Measurements from ENCODE around the gene HMCN2.

The HMCN2 gene

GRCh38 chr9:130424595-130425454 is 159.3 kb downstream of the HMCN2 start:
- peaks cover 18% of the 10 kb centered on the region for H3K4me1 ChIP-seq (ENCODE audit: insufficient read depth, low read length)
- no peak overlapping the region for H3K9ac ChIP-seq (ENCODE audit: low read depth, low read length)
- no peaks in the 10 kb centered on the region; the same call in 1 of the 2 replicates for H3K36me3 ChIP-seq (ENCODE audit: insufficient read depth, low read length)
- H3K9me3 ChIP-seq (ENCODE audit: control insufficient read depth, insufficient read depth, low read length): no peaks in the 10 kb centered on the region

GRCh38 chr9:130425741-130426466 is 160.3 kb downstream of the HMCN2 start:
- Histone ChIP-seq H3K4me1 (ENCODE audit: insufficient read depth, low read length) (peaks cover 16% of the 10 kb centered on the region), H3K36me3 (ENCODE audit: insufficient read depth, low read length) (no peaks in the 10 kb centered on the region; the same call in 1 of the 2 replicates), H3K9ac (ENCODE audit: low read depth, low read length) (no peak overlapping the region), H3K9me3 (ENCODE audit: control insufficient read depth, insufficient read depth, low read length) (no peaks in the 10 kb centered on the region; the same call in 1 of the 2 replicates)

GRCh38 chr9:130426467-130426773 is 160.9 kb downstream of the HMCN2 start:
- Histone ChIP-seq H3K36me3 (ENCODE audit: insufficient read depth, low read length) (no peaks in the 10 kb centered on the region; the same call in 1 of the 2 replicates), H3K9me3 (ENCODE audit: control insufficient read depth, insufficient read depth, low read length) (no peaks in the 10 kb centered on the region; the same call in 1 of the 2 replicates), H3K9ac (ENCODE audit: low read depth, low read length) (no peak overlapping the region), H3K4me1 (ENCODE audit: insufficient read depth, low read length) (peaks cover 11% of the 10 kb centered on the region; the same call in 1 of the 2 replicates)

GRCh38 chr9:130426883-130427282 is 161.3 kb downstream of the HMCN2 start:
- no peaks in the 10 kb centered on the region; the same call in 1 of the 2 replicates for H3K9me3 ChIP-seq (ENCODE audit: control insufficient read depth, insufficient read depth, low read length)
- H3K36me3 ChIP-seq (ENCODE audit: insufficient read depth, low read length): no peaks in the 10 kb centered on the region; the same call in 1 of the 2 replicates
- H3K9ac ChIP-seq (ENCODE audit: low read depth, low read length): no peak overlapping the region
- H3K4me1 ChIP-seq (ENCODE audit: insufficient read depth, low read length): peaks cover 8% of the 10 kb centered on the region; the same call in 1 of the 2 replicates

GRCh38 chr9:130427326-130427725 is 161.8 kb downstream of the HMCN2 start:
- Histone ChIP-seq H3K4me1 (ENCODE audit: insufficient read depth, low read length) (peaks cover 8% of the 10 kb centered on the region; the same call in 1 of the 2 replicates), H3K9me3 (ENCODE audit: control insufficient read depth, insufficient read depth, low read length) (no peaks in the 10 kb centered on the region; the same call in 1 of the 2 replicates), H3K36me3 (ENCODE audit: insufficient read depth, low read length) (no peaks in the 10 kb centered on the region; the same call in 1 of the 2 replicates), H3K9ac (ENCODE audit: low read depth, low read length) (no peak overlapping the region)

- no peak overlapping the region for H3K9ac ChIP-seq (ENCODE audit: low read depth, low read length)
- H3K36me3 ChIP-seq (ENCODE audit: insufficient read depth, low read length): no peaks in the 10 kb centered on the region; the same call in 1 of the 2 replicates
- H3K9me3 ChIP-seq (ENCODE audit: control insufficient read depth, insufficient read depth, low read length): no peaks in the 10 kb centered on the region; the same call in 1 of the 2 replicates
- H3K4me1 ChIP-seq (ENCODE audit: insufficient read depth, low read length): peaks cover 8% of the 10 kb centered on the region; the same call in 1 of the 2 replicates
Observed at GRCh38 chr9:130428086-130428665, 162.6 kb downstream of the HMCN2 start.

GRCh38 chr9:130429381-130429780 is 163.8 kb downstream of the HMCN2 start:
- Histone ChIP-seq H3K9me3 (ENCODE audit: control insufficient read depth, insufficient read depth, low read length) (no peaks in the 10 kb centered on the region; the same call in 1 of the 2 replicates), H3K36me3 (ENCODE audit: insufficient read depth, low read length) (no peaks in the 10 kb centered on the region; the same call in 1 of the 2 replicates), H3K9ac (ENCODE audit: low read depth, low read length) (no peak overlapping the region), H3K4me1 (ENCODE audit: insufficient read depth, low read length) (peaks cover 8% of the 10 kb centered on the region; the same call in 1 of the 2 replicates)

GRCh38 chr9:130429831-130430230 is 164.3 kb downstream of the HMCN2 start:
- H3K4me1 ChIP-seq (ENCODE audit: insufficient read depth, low read length): peaks cover 8% of the 10 kb centered on the region; the same call in 1 of the 2 replicates
- no peak overlapping the region for H3K9ac ChIP-seq (ENCODE audit: low read depth, low read length)
- H3K36me3 ChIP-seq (ENCODE audit: insufficient read depth, low read length): no peaks in the 10 kb centered on the region; the same call in 1 of the 2 replicates
- H3K9me3 ChIP-seq (ENCODE audit: control insufficient read depth, insufficient read depth, low read length): no peaks in the 10 kb centered on the region; the same call in 1 of the 2 replicates

GRCh38 chr9:130430232-130430631 is 164.7 kb downstream of the HMCN2 start:
- H3K36me3 ChIP-seq (ENCODE audit: insufficient read depth, low read length): no peaks in the 10 kb centered on the region; the same call in 1 of the 2 replicates
- H3K9ac ChIP-seq (ENCODE audit: low read depth, low read length): no peak overlapping the region
- H3K4me1 ChIP-seq (ENCODE audit: insufficient read depth, low read length): peaks cover 8% of the 10 kb centered on the region; the same call in 1 of the 2 replicates
- no peaks in the 10 kb centered on the region; the same call in 1 of the 2 replicates for H3K9me3 ChIP-seq (ENCODE audit: control insufficient read depth, insufficient read depth, low read length)

GRCh38 chr9:130430734-130431535 is 165.4 kb downstream of the HMCN2 start:
- no peaks in the 10 kb centered on the region; the same call in 1 of the 2 replicates for H3K9me3 ChIP-seq (ENCODE audit: control insufficient read depth, insufficient read depth, low read length)
- no peak overlapping the region for H3K9ac ChIP-seq (ENCODE audit: low read depth, low read length)
- peaks cover 8% of the 10 kb centered on the region; the same call in 1 of the 2 replicates for H3K4me1 ChIP-seq (ENCODE audit: insufficient read depth, low read length)
- H3K36me3 ChIP-seq (ENCODE audit: insufficient read depth, low read length): no peaks in the 10 kb centered on the region; the same call in 1 of the 2 replicates

GRCh38 chr9:130431536-130432303 is 166.2 kb downstream of the HMCN2 start:
- Histone ChIP-seq H3K4me1 (ENCODE audit: insufficient read depth, low read length) (peaks cover 6% of the 10 kb centered on the region; the same call in 1 of the 2 replicates), H3K9me3 (ENCODE audit: control insufficient read depth, insufficient read depth, low read length) (no peaks in the 10 kb centered on the region; the same call in 1 of the 2 replicates), H3K9ac (ENCODE audit: low read depth, low read length) (no peak overlapping the region), H3K36me3 (ENCODE audit: insufficient read depth, low read length) (no peaks in the 10 kb centered on the region; the same call in 1 of the 2 replicates)

GRCh38 chr9:130432362-130432761 is 166.8 kb downstream of the HMCN2 start:
- Histone ChIP-seq H3K9me3 (ENCODE audit: control insufficient read depth, insufficient read depth, low read length) (no peaks in the 10 kb centered on the region; the same call in 1 of the 2 replicates), H3K9ac (ENCODE audit: low read depth, low read length) (no peak overlapping the region), H3K4me1 (ENCODE audit: insufficient read depth, low read length) (no peaks in the 10 kb centered on the region; the same call in 1 of the 2 replicates), H3K36me3 (ENCODE audit: insufficient read depth, low read length) (no peaks in the 10 kb centered on the region; the same call in 1 of the 2 replicates)

GRCh38 chr9:130432796-130433167 is 167.2 kb downstream of the HMCN2 start:
- Histone ChIP-seq H3K9me3 (ENCODE audit: control insufficient read depth, insufficient read depth, low read length) (no peaks in the 10 kb centered on the region; the same call in 1 of the 2 replicates), H3K9ac (ENCODE audit: low read depth, low read length) (peak overlapping the region; percentile 59), H3K36me3 (ENCODE audit: insufficient read depth, low read length) (no peaks in the 10 kb centered on the region; the same call in 1 of the 2 replicates), H3K4me1 (ENCODE audit: insufficient read depth, low read length) (no peaks in the 10 kb centered on the region; the same call in 1 of the 2 replicates)

Data from ES-I3 (cell line).